Inflammatory macrophage (primary cell): ENCODE measurements around the gene MOCOS.
"Not testable (repeated sequence)": the region's sequence is repeated elsewhere in the genome, so short reads cannot be mapped to it uniquely, and the experiment has no call there.

Experiments used
- DNase-seq, 2 donors: peaks; one replicate each; pipeline ENCODE4 v3.0.0-alpha.2; 2020 to 2022
- total RNA-seq, 18 experiments: gene quantifications; one replicate each; lab custom pipeline; 2026; ENCODE audit warnings: mixed read lengths in 6 of 18, inconsistent platforms in 2 of 18; lab: John Stamatoyannopoulos, UW

Gene MOCOS
- total RNA-seq, result 0.07 to 2.6 (median 0.96) reads per million in 18 experiments

- DNase-seq, result peak; percentile 38 to 65
Observed at GRCh38 chr18:36187193-36187825, at the start of gene MOCOS. Gene MOCOS, plus strand, starts transcription at chr18:36187497. Its CDS starts 43 bp downstream, at chr18:36187540.

GRCh38 chr18:36139245-36139644 is 48.1 kb upstream of the MOCOS start:
- no peak for DNase-seq

GRCh38 chr18:36141576-36141975 is 45.7 kb upstream of the MOCOS start:
- DNase-seq, result no peak

GRCh38 chr18:36142751-36143150 is 44.5 kb upstream of the MOCOS start:
- no peak for DNase-seq

- DNase-seq, result no peak
Observed at GRCh38 chr18:36143391-36143790, 43.9 kb upstream of the MOCOS start.

- no peak for DNase-seq
Observed at GRCh38 chr18:36149514-36150289, 37.6 kb upstream of the MOCOS start.

GRCh38 chr18:36152781-36153180 is 34.5 kb upstream of the MOCOS start:
- DNase-seq, result no peak

- DNase-seq, result no peak
Observed at GRCh38 chr18:36153203-36153602, 34.1 kb upstream of the MOCOS start.

GRCh38 chr18:36153771-36154170 is 33.5 kb upstream of the MOCOS start:
- no peak for DNase-seq

GRCh38 chr18:36155851-36156757 is 31.2 kb upstream of the MOCOS start:
- no peak for DNase-seq

GRCh38 chr18:36157441-36157840 is 29.9 kb upstream of the MOCOS start:
- no peak for DNase-seq

GRCh38 chr18:36158266-36158867 is 28.9 kb upstream of the MOCOS start:
- DNase-seq, result no peak

GRCh38 chr18:36160959-36161371 is 26.3 kb upstream of the MOCOS start:
- no peak for DNase-seq

- DNase-seq, result no peak
Observed at GRCh38 chr18:36162981-36163380, 24.3 kb upstream of the MOCOS start.

GRCh38 chr18:36167692-36168218 is 19.5 kb upstream of the MOCOS start:
- no peak for DNase-seq

GRCh38 chr18:36168296-36168695 is 19.0 kb upstream of the MOCOS start:
- not testable (repeated sequence) for DNase-seq

- DNase-seq, result no peak
Observed at GRCh38 chr18:36169938-36170337, 17.4 kb upstream of the MOCOS start.

GRCh38 chr18:36175481-36175880 is 11.8 kb upstream of the MOCOS start:
- DNase-seq, result no peak

- no peak for DNase-seq
Observed at GRCh38 chr18:36176177-36176584, 11.1 kb upstream of the MOCOS start.

- DNase-seq, result no peak
Observed at GRCh38 chr18:36176711-36177110, 10.6 kb upstream of the MOCOS start.

GRCh38 chr18:36177913-36178312 is 9.4 kb upstream of the MOCOS start:
- DNase-seq, result no peak
